ENCODE measurements around the gene P2RX5.

DNA sequence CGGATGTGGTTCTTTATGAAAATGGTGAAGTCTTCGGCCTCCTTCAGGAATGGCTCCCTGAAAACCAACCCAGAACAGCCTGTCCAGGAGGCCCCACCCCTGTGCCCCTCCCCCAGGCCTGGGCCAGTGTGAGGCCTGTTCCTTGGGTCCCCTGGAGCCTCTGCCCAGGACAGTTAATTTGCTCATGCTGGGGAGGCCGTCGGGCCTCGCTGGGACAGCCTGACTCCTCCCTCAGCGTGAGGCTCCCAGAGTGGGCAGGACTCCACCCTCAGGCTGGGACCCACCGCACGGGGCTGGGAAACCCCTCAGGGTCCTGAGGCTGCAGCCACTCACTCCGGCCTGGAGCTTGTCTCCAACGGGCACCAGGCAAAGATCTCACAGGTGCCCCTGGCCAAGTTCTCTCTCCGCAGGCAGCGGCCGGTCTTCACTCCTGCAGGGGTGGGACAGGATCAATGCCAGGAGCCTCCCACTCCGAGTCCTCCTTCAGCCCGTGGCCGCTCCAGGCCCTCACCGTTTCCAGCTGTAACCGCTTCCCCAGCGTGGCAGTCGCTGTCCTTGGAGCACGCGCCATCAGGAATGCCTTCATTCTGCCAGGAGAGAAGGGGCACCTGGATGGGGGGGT, 5.8 kb downstream of the P2RX5 start:
- TF ChIP-seq, protein P1, sequence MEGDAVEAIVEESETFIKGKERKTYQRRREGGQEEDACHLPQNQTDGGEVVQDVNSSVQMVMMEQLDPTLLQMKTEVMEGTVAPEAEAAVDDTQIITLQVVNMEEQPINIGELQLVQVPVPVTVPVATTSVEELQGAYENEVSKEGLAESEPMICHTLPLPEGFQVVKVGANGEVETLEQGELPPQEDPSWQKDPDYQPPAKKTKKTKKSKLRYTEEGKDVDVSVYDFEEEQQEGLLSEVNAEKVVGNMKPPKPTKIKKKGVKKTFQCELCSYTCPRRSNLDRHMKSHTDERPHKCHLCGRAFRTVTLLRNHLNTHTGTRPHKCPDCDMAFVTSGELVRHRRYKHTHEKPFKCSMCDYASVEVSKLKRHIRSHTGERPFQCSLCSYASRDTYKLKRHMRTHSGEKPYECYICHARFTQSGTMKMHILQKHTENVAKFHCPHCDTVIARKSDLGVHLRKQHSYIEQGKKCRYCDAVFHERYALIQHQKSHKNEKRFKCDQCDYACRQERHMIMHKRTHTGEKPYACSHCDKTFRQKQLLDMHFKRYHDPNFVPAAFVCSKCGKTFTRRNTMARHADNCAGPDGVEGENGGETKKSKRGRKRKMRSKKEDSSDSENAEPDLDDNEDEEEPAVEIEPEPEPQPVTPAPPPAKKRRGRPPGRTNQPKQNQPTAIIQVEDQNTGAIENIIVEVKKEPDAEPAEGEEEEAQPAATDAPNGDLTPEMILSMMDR (conservative IDR thresholded peaks at IDR 0.05 in 1 of 2, IDR thresholded peaks at IDR 0.05 in 1 of 2; ENCODE audit: low read depth in 1 of 2, low read length in 2 of 2): no peak
- no peak for TF ChIP-seq EZH2 (IDR thresholded peaks at IDR 0.05; ENCODE audit: low read length, missing control alignments)
